Endothelial cell of umbilical vein (primary cell): ENCODE results near the gene LDLRAD3. TPM values are rescaled to one million over a fixed set of nuclear protein-coding genes. Genes with fewer than 3 reads are reported as not detected.

Source experiments
- BruUV-seq: library from RNA; stranded (reverse); fragments of 400-500 nt; replicated peaks from 2 replicates; lab custom pipeline; 2021; lab: Mats Ljungman, UMichigan
- CTCF ChIA-PET: fragments of 300-600, 350-600 bp; sonication (Branson Sonifier 250); formaldehyde crosslinking; loops from one replicate; lab custom pipeline; 2021; ENCODE audit warnings: antibody characterized with exemption, inconsistent platforms; lab: Charles Lee
- POLR2A ChIA-PET: fragments of 300-600, 350-600 bp; sonication (Branson Sonifier 250); formaldehyde crosslinking; loops from one replicate; lab custom pipeline; 2021; ENCODE audit warnings: antibody characterized with exemption, inconsistent platforms; lab: Charles Lee
- DNase-seq: peaks from one replicate; pipeline ENCODE4 v3.0.0-alpha.2; 2011; ENCODE audit warnings: low read depth, low spot score
- FAIRE-seq: peaks from 2 replicates; lab custom pipeline; 2011; peaks lifted over from hg19 to GRCh38; lab: Jason Lieb, UNC
- H2AFZ ChIP-seq: 2 replicates; pipeline ENCODE4 v1.6.0; 2012; ENCODE audit warnings: low read depth, low read length, control low read depth, inconsistent platforms
- H3K27ac ChIP-seq: 2 replicates; pipeline ENCODE4 v1.5.1; 2011; ENCODE audit warnings: low read depth, mild to moderate bottlenecking, control low read depth, low read length, moderate library complexity; ENCODE audit not compliant: insufficient read depth
- H3K27me3 ChIP-seq, 2 experiments: 2 replicates each; pipeline versions ENCODE4 v1.6.0 to v1.6.1; 2011; ENCODE audit warnings: low read length in 2 of 2, mixed read lengths in 1 of 2; ENCODE audit not compliant: control insufficient read depth in 2 of 2, insufficient read depth in 2 of 2
- H3K36me3 ChIP-seq, 2 experiments: 2 replicates in 1 of 2; 3 replicates in 1 of 2; pipeline ENCODE4 v1.5.1; 2011; ENCODE audit warnings: low read length in 2 of 2, mild to moderate bottlenecking in 1 of 2, moderate library complexity in 1 of 2; ENCODE audit not compliant: control insufficient read depth in 2 of 2, insufficient read depth in 2 of 2; ENCODE audit errors: extremely low read depth in 1 of 2
- H3K4me1 ChIP-seq: 3 replicates; pipeline ENCODE4 v1.5.1; 2011; ENCODE audit warnings: mild to moderate bottlenecking, low read length; ENCODE audit not compliant: control insufficient read depth, insufficient read depth; ENCODE audit errors: extremely low read depth
- H3K4me2 ChIP-seq: 2 replicates; pipeline ENCODE4 v1.6.1; 2011; ENCODE audit warnings: low read length, control low read depth, mixed read lengths; ENCODE audit not compliant: insufficient read depth
- H3K4me3 ChIP-seq, 3 experiments: fragments of 200-600 bp in 1 of 3; sonication (generic), shearing (Covaris generic) in 1 of 3; replicated peaks in 1 of 3; 2 replicates each; pipeline ENCODE4 v1.5.1; 2011 to 2016; ENCODE audit warnings: control low read depth in 3 of 3, low read length in 3 of 3, mild to moderate bottlenecking in 2 of 3, inconsistent platforms in 1 of 3, low read depth in 1 of 3, moderate library complexity in 1 of 3; ENCODE audit not compliant: insufficient read depth in 1 of 3
- H3K79me2 ChIP-seq: 2 replicates; pipeline ENCODE4 v1.6.0; 2012; ENCODE audit warnings: low read length, inconsistent platforms; ENCODE audit not compliant: control insufficient read depth, insufficient read depth
- H3K9ac ChIP-seq: replicated peaks from 2 replicates; pipeline ENCODE3; 2011; ENCODE audit warnings: low read length, control low read depth; ENCODE audit not compliant: insufficient read depth; ENCODE audit errors: extremely low read depth
- H3K9me1 ChIP-seq: replicated peaks from 3 replicates; pipeline ENCODE4 v1.6.0; 2011; ENCODE audit warnings: mild to moderate bottlenecking, low read length; ENCODE audit not compliant: control insufficient read depth, insufficient read depth; ENCODE audit errors: extremely low read depth
- H3K9me3 ChIP-seq: replicated peaks from 2 replicates; pipeline ENCODE4 v1.5.1; 2012; ENCODE audit warnings: low read length, inconsistent platforms; ENCODE audit not compliant: control insufficient read depth, insufficient read depth
- H4K20me1 ChIP-seq: replicated peaks from 2 replicates; pipeline ENCODE3; 2011; ENCODE audit warnings: mild to moderate bottlenecking, low read length; ENCODE audit not compliant: control insufficient read depth, insufficient read depth; ENCODE audit errors: extremely low read depth
- EZH2 ChIP-seq: IDR thresholded peaks from 2 replicates; pipeline ENCODE4 v1.6.1; 2012; ENCODE audit warnings: borderline replicate concordance, low read depth, mild to moderate bottlenecking, moderate library complexity, low read length, inconsistent platforms; ENCODE audit not compliant: severe bottlenecking
- FOS ChIP-seq: IDR thresholded peaks from 2 replicates; pipeline ENCODE4 v1.6.1; 2011; ENCODE audit warnings: mild to moderate bottlenecking, low read length, moderate library complexity, borderline replicate concordance; ENCODE audit not compliant: insufficient read depth
- GATA2 ChIP-seq: IDR thresholded peaks from 2 replicates; pipeline ENCODE4 v1.7.0; 2011; ENCODE audit warnings: low read depth, mild to moderate bottlenecking, moderate library complexity, mixed read lengths, low read length; ENCODE audit not compliant: insufficient read length, insufficient read depth
- JUN ChIP-seq: IDR thresholded peaks from 2 replicates; pipeline ENCODE4 v1.6.1; 2011; ENCODE audit warnings: borderline replicate concordance, low read depth; ENCODE audit not compliant: insufficient read length, insufficient read depth
- MYC ChIP-seq: IDR thresholded peaks from one replicate; pipeline ENCODE4 v1.6.1; 2011; ENCODE audit warnings: mild to moderate bottlenecking, low read depth, low read length
- POLR2A ChIP-seq: IDR thresholded peaks from 2 replicates; pipeline ENCODE4 v1.6.1; 2012; ENCODE audit warnings: low read depth, mild to moderate bottlenecking, control low read depth, low read length
- POLR2AphosphoS5 ChIP-seq: IDR thresholded peaks from 2 replicates; pipeline ENCODE4 v1.6.1; 2012; ENCODE audit warnings: low read depth, mild to moderate bottlenecking, control low read depth, low read length, moderate library complexity; ENCODE audit not compliant: insufficient read depth
- dilution Hi-C: fragments of 300-500 bp; cut with MboI; formaldehyde crosslinking; loops from one replicate; pipeline ENCODE4 v1.15.0; 2019; ENCODE audit warnings: low sequenced_read_pairs; ENCODE audit not compliant: extremely low pct_ligation_motif_present
- intact Hi-C: fragments of 100-400 bp; cut with micrococcal nuclease; formaldehyde crosslinking; loops from one replicate; pipeline ENCODE4 v1.10.0; 2022
- polyA plus RNA-seq, 4 experiments: library from polyadenylated mRNA; depleted of rRNA in 3 of 4; stranded (reverse) in 3 of 4; unstranded in 1 of 4; fragments of >200 nt; gene quantifications; 2 replicates each; pipeline versions ENCODE4 v1.2.1 to v1.2.3, GENCODE V29; 2011 to 2012; ENCODE audit warnings: missing spikeins in 1 of 4
- total RNA-seq: library from RNA; stranded (reverse); gene quantifications from 2 replicates; pipeline ENCODE4 v1.2.3, GENCODE V29; 2021
- TF ChIP-seq, protein P1 (sequence below), 2 donors: IDR thresholded peaks; 1 replicate in 1 of 2; 2 replicates in 1 of 2; pipeline ENCODE4 v1.5.1; 2011; ENCODE audit warnings: low read length in 2 of 2, mild to moderate bottlenecking in 2 of 2, moderate library complexity in 2 of 2, control low read depth in 1 of 2, inconsistent platforms in 1 of 2, low read depth in 1 of 2; ENCODE audit not compliant: insufficient read depth in 1 of 2; ENCODE audit errors: extremely low read depth in 1 of 2
- TF ChIP-seq, protein P2 (sequence below): IDR thresholded peaks from 2 replicates; pipeline ENCODE4 v1.6.1; 2011; ENCODE audit not compliant: insufficient read depth, insufficient read length

LDLRAD3 gene
- total and polyA plus RNA-seq, 2 donors (not counting 3 experiments of a cell fraction or from before 2014, with no cell fraction given) = 17.9 to 25.1 TPM

DNA sequence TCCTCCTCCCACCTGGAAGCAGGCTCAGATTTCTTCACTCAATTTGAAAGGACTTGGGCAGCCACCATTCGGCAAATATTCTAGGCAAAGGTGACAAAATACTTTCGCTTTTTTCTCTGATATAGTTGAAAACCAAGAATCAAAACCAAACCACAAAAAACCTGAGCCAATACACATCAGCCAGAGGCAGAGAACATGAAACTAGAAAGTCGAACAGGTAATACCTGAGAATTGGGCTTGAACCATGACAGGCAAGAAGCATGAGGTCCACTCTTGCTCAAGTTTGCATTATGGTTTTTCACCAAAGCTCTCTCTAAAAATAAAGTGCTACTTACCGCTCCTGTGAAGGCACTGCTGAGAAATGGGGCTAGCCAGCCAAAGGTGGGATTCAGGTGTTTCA is 26.2 kb upstream of the LDLRAD3 start:
- Histone ChIP-seq H4K20me1 (no peaks in the 10 kb centered on the region), H3K27me3 (peaks cover 3 to 5% of the 10 kb centered on the region in 2 experiments), H3K27ac (no peak overlapping the region), H3K36me3 (no peaks in the 10 kb centered on the region), H3K79me2 (no peaks in the 10 kb centered on the region), H2AFZ (no peak overlapping the region), H3K4me2 (no peak overlapping the region), H3K4me3 (no peak overlapping the region), H3K9me3 (no peaks in the 10 kb centered on the region), H3K9ac (no peak overlapping the region), H3K4me1 (peaks cover 9% of the 10 kb centered on the region), H3K9me1 (no peaks in the 10 kb centered on the region)
- ChIA-PET POLR2A (no interaction called here), CTCF (interaction anchor here (2.7 kb wide), 1 partner anchor 96 kb away, joined by 10 read pairs; no protein-coding TSS in a partner anchor)
- TF ChIP-seq FOS = no peak
- TF ChIP-seq MYC = no peak
- BruUV-seq = no TSS peak
- no peak for DNase-seq
- dilution Hi-C loops (no loop called here), intact Hi-C loops (no loop called here)
- no peak for FAIRE-seq

- FAIRE-seq (no peak), DNase-seq (no peak)
- no peaks in the 10 kb centered on the region for H3K36me3 ChIP-seq
- no peak overlapping the region for H3K4me2 ChIP-seq
- H3K9me1 ChIP-seq = no peaks in the 10 kb centered on the region
- H3K4me1 ChIP-seq = peaks cover 19% of the 10 kb centered on the region
- dilution Hi-C loops = no loop called here
- H3K9ac ChIP-seq = no peak overlapping the region
- H3K4me3 ChIP-seq = no peak overlapping the region
- H3K27me3 ChIP-seq = peaks cover 3 to 5% of the 10 kb centered on the region in 2 experiments
- H4K20me1 ChIP-seq = no peaks in the 10 kb centered on the region
- TF ChIP-seq MYC = no peak
- TF ChIP-seq, protein P1, sequence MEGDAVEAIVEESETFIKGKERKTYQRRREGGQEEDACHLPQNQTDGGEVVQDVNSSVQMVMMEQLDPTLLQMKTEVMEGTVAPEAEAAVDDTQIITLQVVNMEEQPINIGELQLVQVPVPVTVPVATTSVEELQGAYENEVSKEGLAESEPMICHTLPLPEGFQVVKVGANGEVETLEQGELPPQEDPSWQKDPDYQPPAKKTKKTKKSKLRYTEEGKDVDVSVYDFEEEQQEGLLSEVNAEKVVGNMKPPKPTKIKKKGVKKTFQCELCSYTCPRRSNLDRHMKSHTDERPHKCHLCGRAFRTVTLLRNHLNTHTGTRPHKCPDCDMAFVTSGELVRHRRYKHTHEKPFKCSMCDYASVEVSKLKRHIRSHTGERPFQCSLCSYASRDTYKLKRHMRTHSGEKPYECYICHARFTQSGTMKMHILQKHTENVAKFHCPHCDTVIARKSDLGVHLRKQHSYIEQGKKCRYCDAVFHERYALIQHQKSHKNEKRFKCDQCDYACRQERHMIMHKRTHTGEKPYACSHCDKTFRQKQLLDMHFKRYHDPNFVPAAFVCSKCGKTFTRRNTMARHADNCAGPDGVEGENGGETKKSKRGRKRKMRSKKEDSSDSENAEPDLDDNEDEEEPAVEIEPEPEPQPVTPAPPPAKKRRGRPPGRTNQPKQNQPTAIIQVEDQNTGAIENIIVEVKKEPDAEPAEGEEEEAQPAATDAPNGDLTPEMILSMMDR (IDR thresholded peaks at IDR 0.05; ENCODE audit: extremely low read depth in 1 of 2, insufficient read depth in 1 of 2, low read depth in 1 of 2, low read length in 2 of 2) = no peak
- no peak for TF ChIP-seq GATA2
- no peak for TF ChIP-seq POLR2A
- no peak for TF ChIP-seq EZH2
- TF ChIP-seq JUN = no peak
- TF ChIP-seq, protein P2, sequence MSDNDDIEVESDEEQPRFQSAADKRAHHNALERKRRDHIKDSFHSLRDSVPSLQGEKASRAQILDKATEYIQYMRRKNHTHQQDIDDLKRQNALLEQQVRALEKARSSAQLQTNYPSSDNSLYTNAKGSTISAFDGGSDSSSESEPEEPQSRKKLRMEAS = no peak
- TF ChIP-seq FOS = no peak
- no peak for TF ChIP-seq POLR2AphosphoS5
- H3K9me3 ChIP-seq = no peaks in the 10 kb centered on the region
- H3K79me2 ChIP-seq = no peaks in the 10 kb centered on the region
- ChIA-PET CTCF (interaction anchor here (1.3 to 2.7 kb wide), 2 partner anchors 97 to 213 kb away, joined by 5 to 13 read pairs; no protein-coding TSS in a partner anchor), POLR2A (no interaction called here)
- H3K27ac ChIP-seq = no peak overlapping the region
- BruUV-seq = no TSS peak
- no peak overlapping the region for H2AFZ ChIP-seq
- intact Hi-C loops = no loop called here
These were observed 25.1 kb upstream of the LDLRAD3 start for GRCh38 chr11:35918716-35919115.
